HG03045 (cell line): ENCODE data around the gene CAPN3.
A peak's percentile ranks its signal among the peaks of the same experiment; 100 is the strongest.

Experiments used
- ATAC-seq: cut with Tn5 transposase; IDR thresholded peaks from one replicate; pipeline ENCODE4 v1.9.1; 2021; ENCODE audit warnings: mild to moderate bottlenecking, moderate library complexity; ENCODE audit not compliant: unreplicated experiment

Gene CAPN3

GRCh38 chr15:42449770-42450424 is 90.6 kb downstream of the CAPN3 start:
- ATAC-seq = no peak

- ATAC-seq = no peak
These were observed 91.1 kb downstream of the CAPN3 start for GRCh38 chr15:42450425-42450790.

- ATAC-seq = no peak
These were observed 94.5 kb downstream of the CAPN3 start for GRCh38 chr15:42453826-42454225.

- no peak for ATAC-seq
These were observed 97.2 kb downstream of the CAPN3 start for GRCh38 chr15:42456531-42456930.

- no peak for ATAC-seq
These were observed 97.7 kb downstream of the CAPN3 start for GRCh38 chr15:42456971-42457370.

- ATAC-seq = peak; percentile 66
These were observed 98.4 kb downstream of the CAPN3 start for GRCh38 chr15:42457445-42458442.

GRCh38 chr15:42461261-42461660 is 102.0 kb downstream of the CAPN3 start:
- no peak for ATAC-seq
